KMS-11 (cell line): ENCODE measurements around the gene PKD2L2.
"Not testable (repeated sequence)": the region's sequence is repeated elsewhere in the genome, so short reads cannot be mapped to it uniquely, and the experiment has no call there.

Source experiments
- H2AFZ ChIP-seq: fragments of 200-600 bp; sonication (generic); 2 replicates; pipeline ENCODE4 v1.6.1; 2016; ENCODE audit warnings: antibody characterized with exemption, mixed run types, low read depth
- H3K27ac ChIP-seq: fragments of 200-600 bp; sonication (generic); 2 replicates; pipeline ENCODE4 v1.6.1; 2016; ENCODE audit warnings: mild to moderate bottlenecking, mixed run types
- H3K27me3 ChIP-seq: fragments of 200-600 bp; sonication (generic); 2 replicates; pipeline ENCODE4 v1.6.1; 2017; ENCODE audit warnings: mild to moderate bottlenecking, low read depth, mixed run types, moderate library complexity; ENCODE audit not compliant: insufficient read depth
- H3K36me3 ChIP-seq: fragments of 200-600 bp; sonication (generic); 2 replicates; pipeline ENCODE4 v1.6.1; 2017; ENCODE audit warnings: mild to moderate bottlenecking, mixed run types; ENCODE audit not compliant: insufficient read depth
- H3K4me1 ChIP-seq: fragments of 200-600 bp; sonication (generic); 2 replicates; pipeline ENCODE4 v1.6.1; 2016; ENCODE audit warnings: mild to moderate bottlenecking, low read depth, mixed run types; ENCODE audit not compliant: poor library complexity, severe bottlenecking
- H3K4me2 ChIP-seq: fragments of 200-600 bp; sonication (generic); 2 replicates; pipeline ENCODE4 v1.7.0; 2016; ENCODE audit warnings: mild to moderate bottlenecking, mixed run types
- H3K4me3 ChIP-seq: fragments of 200-600 bp; sonication (generic); IDR thresholded peaks from 2 replicates; pipeline ENCODE4 v1.6.1; 2017; ENCODE audit warnings: low read depth, low read length, mixed read lengths; ENCODE audit not compliant: insufficient read depth
- H3K79me2 ChIP-seq: fragments of 200-600 bp; sonication (generic); 2 replicates; pipeline ENCODE4 v1.6.1; 2016; ENCODE audit warnings: low read depth, mixed run types; ENCODE audit not compliant: insufficient read depth
- H3K9ac ChIP-seq: fragments of 200-600 bp; sonication (generic); 2 replicates; pipeline ENCODE4 v1.6.1; 2016; ENCODE audit warnings: mild to moderate bottlenecking, mixed run types
- H4K20me1 ChIP-seq: fragments of 200-600 bp; sonication (generic); 2 replicates; pipeline ENCODE4 v1.6.1; 2016; ENCODE audit warnings: mild to moderate bottlenecking, mixed run types; ENCODE audit not compliant: insufficient read depth
- CTCF ChIP-seq: fragments of 200-600 bp; sonication (generic); conservative IDR thresholded peaks from 2 replicates; pipeline ENCODE4 v1.6.1; 2017; ENCODE audit warnings: low read depth, mild to moderate bottlenecking, antibody characterized with exemption, low read length, moderate library complexity, mixed read lengths

The PKD2L2 gene

DNA sequence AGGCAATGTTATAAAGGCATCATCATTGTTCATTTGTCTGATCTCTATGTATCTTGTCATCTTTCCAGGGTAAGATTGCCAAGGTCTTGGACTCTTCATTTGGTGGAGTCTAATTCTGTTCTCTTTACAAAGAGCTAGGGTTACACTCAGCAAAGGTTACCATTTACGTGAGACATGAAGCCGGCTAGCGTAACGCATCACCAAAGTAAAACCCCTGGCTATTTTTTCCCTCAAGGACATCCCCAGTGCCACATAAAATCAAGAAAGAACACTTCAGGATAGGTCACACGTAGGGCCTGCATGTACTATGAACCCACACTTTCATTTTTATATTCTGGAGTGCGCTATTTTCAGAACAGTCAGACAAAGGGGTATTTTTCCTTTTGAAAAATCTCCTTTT is 41.6 kb upstream of the PKD2L2 start:
- no peak overlapping the region for H2AFZ ChIP-seq
- no peak for TF ChIP-seq CTCF
- H3K27me3 ChIP-seq: no peaks in the 10 kb centered on the region; the same call in 1 of the 2 replicates
- no peak overlapping the region for H3K4me3 ChIP-seq
- no peaks in the 10 kb centered on the region for H3K36me3 ChIP-seq
- H3K4me1 ChIP-seq: no peaks in the 10 kb centered on the region
- H4K20me1 ChIP-seq: no peaks in the 10 kb centered on the region
- no peak overlapping the region for H3K9ac ChIP-seq
- no peak overlapping the region for H3K27ac ChIP-seq
- no peak overlapping the region for H3K4me2 ChIP-seq
- H3K79me2 ChIP-seq: no peaks in the 10 kb centered on the region

- Histone ChIP-seq H3K27me3 (peaks cover 18% of the 10 kb centered on the region; the same call in 1 of the 2 replicates), H3K4me1 (peaks cover 24% of the 10 kb centered on the region)
- not testable (repeated sequence) for H3K27ac ChIP-seq, H3K9ac ChIP-seq, H3K36me3 ChIP-seq, H3K79me2 ChIP-seq, H3K4me3 ChIP-seq, H4K20me1 ChIP-seq, H3K4me2 ChIP-seq, H2AFZ ChIP-seq
These were observed 36.1 kb upstream of the PKD2L2 start for GRCh38 chr5:137853165-137853564.

DNA sequence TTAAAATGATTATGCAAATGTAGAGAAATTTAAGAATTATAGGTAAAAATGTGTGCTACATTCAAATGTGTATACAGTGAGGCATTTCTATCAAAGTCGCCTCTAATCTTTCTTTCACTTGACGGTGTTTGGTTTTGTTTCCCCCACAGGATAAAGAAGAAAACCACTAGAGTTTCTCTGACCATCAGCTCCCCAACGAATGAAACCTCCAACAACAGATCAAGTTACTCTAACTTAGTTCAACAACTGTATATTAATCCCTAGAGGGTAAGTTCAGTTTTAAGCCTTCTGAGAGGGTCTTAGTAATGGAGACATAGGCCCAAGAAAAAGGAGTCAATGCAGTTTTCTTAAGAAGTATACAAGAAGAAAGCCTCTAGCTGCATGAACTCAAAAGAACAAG is 33.1 kb upstream of the PKD2L2 start:
- peaks cover 21% of the 10 kb centered on the region; the same call in 1 of the 2 replicates for H3K27me3 ChIP-seq
- no peak overlapping the region for H3K4me3 ChIP-seq
- no peak for TF ChIP-seq CTCF
- H3K9ac ChIP-seq: no peak overlapping the region
- no peaks in the 10 kb centered on the region for H3K36me3 ChIP-seq
- H2AFZ ChIP-seq: no peak overlapping the region
- H3K79me2 ChIP-seq: no peaks in the 10 kb centered on the region
- no peaks in the 10 kb centered on the region; the same call in 1 of the 2 replicates for H4K20me1 ChIP-seq
- H3K4me2 ChIP-seq: peak overlapping the region; percentile 29; the same call in 1 of the 2 replicates
- peaks cover 33% of the 10 kb centered on the region for H3K4me1 ChIP-seq
- H3K27ac ChIP-seq: no peak overlapping the region

GRCh38 chr5:137856916-137857862 is 32.1 kb upstream of the PKD2L2 start:
- Histone ChIP-seq H3K27me3 (peaks cover 21% of the 10 kb centered on the region; the same call in 1 of the 2 replicates), H3K27ac (no peak overlapping the region), H3K4me2 (no peak overlapping the region), H3K4me1 (peaks cover 33% of the 10 kb centered on the region), H4K20me1 (no peaks in the 10 kb centered on the region; the same call in 1 of the 2 replicates), H2AFZ (no peak overlapping the region), H3K4me3 (no peak overlapping the region), H3K9ac (no peak overlapping the region), H3K36me3 (no peaks in the 10 kb centered on the region), H3K79me2 (no peaks in the 10 kb centered on the region)
- TF ChIP-seq CTCF: no peak
